Measurements from ENCODE around the gene AURKA.

The AURKA gene

DNA sequence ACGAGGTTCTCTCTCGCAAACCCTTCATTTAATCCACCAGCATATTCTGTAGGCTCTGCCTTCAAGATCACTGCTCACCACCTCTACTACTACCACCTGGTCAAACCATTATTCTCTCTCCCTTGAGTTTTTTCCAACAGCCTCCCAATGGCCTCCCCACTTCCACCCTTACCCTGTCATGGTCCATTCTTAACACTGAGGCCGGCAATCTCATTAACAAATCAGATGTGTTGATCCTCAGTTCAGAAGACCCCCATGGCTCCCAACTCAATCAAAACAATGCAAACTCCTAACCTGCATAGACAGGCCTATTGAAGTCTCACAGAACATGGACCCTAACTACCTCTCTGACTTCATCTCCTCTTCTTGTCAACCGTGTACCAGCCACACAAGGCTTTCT lies 2.2 kb downstream of the AURKA start:
- no peak for FAIRE-seq

DNA sequence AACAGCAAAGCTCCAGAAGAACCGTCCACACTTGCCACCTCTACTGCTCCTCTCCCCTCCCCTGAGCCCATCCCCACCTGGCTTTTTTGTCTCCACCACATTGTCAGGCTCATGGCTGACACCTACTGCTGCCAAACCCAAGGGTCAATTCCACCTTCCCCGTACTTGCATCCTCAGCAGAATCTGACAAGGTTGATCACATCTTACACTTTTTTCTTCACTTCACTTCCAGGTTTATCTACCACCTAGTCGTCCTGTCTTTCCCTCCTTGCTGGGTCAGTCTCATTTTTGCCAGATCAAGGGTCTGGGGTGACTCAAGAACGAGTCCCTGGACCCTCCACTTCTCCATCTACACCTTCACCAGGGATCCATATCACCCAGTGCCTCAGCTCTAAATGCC lies 3.1 kb downstream of the AURKA start:
- no peak for FAIRE-seq

DNA sequence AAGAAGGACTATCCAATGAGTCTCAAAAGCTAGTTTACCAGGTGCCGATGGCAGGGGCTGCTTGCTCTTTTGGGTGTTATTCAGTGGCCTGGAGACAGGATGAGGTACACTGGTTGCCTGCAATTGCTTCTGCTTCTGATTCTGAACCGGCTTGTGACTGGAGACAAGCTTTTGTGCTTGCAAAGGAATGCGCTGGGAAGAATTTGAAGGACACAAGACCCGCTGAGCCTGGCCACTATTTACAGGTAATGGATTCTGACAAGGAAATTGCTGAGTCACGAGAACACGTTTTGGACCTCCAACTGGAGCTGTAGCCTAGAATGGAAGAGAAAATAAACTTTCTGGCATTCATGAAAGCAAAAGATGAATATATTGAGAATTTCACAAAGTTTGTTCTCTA lies 5.8 kb downstream of the AURKA start:
- no peak for FAIRE-seq

DNA sequence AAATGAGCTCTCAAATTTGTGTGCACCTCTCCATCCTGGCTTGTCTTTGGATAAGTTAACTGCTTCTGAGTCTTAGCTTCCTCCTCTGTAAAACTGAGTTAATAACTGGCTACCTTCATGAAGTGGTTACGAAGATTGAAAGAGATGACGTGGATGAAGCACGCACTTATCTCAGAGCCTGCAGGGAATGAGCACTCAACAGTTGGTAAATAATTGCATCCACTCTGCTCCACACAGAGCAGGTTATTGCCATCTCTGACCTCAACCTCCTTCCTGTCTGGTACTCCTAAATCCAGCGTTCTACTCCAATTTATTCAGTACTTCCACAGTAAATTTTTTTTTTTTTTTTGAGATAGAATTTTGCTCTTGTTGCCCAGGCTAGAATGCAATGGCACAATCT lies 6.9 kb downstream of the AURKA start:
- no peak for FAIRE-seq

DNA sequence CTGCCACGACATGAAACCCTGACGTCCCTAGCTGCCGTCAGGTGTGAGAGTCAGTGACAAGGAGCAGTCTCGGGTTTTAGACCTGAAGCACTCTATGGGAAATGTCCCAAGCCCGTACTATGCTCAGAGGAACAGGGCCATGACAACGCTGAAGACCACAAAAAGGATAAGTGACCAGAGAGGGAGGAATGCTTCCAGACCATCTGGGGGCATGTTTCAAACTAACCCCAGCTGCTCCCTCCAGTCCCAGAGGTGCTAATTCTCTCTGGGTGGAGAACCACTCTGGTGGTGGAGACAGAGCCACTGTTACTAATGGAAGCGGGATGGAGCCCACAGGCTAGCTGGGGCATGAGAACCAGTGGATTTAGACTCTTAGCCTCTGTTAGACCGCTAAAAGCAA lies 8.7 kb downstream of the AURKA start:
- no peak for FAIRE-seq

DNA sequence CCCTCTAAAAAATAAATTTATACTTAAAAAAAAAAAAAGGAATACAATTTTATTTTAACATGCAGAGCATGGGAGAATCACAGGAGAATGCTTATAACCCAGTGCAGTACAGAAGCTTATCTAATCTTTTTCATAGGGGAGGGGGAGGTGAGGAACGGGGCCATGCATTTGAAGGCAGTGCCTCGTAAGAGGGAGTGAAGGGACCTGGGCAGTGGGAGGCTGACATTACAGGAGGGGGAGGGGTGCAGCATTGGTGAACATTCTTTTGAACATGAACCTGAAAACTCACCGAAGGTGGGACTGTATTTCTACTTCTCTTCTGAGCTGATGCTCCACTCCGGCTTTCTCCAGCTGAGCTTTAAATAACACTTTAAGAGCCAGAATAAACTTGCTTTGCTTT lies 9.3 kb downstream of the AURKA start:
- FAIRE-seq: no peak

DNA sequence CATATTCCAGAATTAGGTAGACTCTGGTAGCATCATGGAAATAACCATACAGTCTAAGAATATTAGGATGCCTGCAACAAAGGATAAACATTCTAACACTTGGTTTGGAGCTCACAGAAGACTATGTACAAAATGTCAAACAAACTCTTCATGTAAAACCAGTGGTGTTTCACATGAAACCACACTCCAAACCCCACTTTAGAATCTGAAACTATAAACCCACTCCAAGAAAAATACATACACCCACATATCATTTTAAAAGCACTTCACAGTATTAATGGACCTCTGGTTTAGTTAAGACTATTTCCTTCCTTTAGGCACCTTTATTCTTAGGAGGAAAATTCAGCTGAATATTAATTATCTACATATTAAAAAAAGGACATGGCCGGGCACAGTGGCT lies 10.5 kb downstream of the AURKA start:
- no peak for FAIRE-seq

DNA sequence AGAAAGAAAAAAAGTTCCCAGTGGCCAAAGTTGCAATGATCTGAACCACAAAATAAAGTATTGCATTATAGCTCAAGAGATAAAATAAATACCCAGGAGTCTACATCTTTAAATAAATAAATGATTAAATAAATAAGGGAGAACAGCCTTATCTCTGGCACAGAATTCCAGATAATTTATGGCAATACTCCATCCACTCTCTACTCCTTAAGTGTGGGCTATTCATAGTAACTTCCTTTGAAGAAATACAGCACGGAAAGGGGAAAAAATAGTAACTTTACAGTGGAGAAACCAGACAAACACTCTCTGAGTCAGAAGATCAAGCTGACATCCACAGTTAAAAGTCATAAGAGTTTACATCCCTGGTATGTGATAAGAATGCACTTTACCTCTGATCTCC lies 11.6 kb downstream of the AURKA start:
- FAIRE-seq: no peak

DNA sequence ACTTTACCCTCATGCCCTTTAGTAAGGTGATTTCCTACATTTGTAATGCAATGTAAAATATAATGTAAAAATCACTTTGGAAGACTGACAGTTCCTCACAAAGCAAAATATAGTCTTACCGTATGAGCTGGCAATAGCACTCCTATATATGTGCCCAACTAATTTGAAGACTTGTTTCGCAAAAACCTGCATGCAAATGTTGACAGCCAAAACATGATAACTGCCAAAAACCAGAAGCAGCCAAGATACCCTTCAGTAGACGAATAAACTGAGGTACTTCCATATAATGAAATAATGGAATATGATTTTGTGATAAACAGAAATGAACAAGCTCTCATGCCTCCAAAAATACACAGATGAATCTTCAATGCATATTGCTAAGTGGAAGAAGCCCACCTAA lies 13.6 kb downstream of the AURKA start:
- no peak for FAIRE-seq

DNA sequence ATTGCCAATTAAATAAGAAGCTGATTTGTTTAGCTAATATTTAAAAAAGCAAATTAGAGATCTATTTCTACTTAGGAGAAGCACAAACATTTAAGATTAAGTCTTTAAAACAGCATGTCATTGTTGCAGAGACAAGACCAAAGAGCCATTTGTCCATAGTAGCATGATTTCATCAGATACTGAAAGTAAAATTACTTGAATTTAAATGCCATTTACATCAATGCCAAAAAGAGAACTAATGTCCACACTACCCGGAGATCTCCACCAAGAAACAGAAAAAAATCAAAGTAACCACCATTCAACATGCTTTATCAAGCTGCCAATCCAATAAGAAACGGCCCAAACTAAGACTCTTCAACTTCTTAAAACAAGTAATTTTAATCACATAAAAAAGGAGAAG lies 15.7 kb downstream of the AURKA start:
- no peak for FAIRE-seq

DNA sequence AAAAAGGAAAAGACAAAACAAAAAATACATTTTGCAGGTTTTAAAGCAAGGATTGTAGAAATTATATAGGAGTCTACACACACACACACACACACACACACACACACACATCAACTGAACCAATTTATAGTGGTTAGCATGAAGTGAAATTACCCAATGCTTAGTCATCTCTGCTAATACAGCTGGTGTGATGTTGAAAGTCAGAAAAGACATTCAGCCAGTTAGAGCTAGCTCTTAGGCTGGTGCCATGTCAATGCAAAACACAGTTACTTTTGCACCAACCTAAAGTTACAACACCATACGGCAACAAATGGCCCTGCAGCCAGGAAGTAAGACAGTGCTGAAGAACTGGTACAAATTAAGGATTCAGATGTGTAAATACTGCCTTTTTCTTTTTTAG lies 18.1 kb downstream of the AURKA start:
- FAIRE-seq: no peak

DNA sequence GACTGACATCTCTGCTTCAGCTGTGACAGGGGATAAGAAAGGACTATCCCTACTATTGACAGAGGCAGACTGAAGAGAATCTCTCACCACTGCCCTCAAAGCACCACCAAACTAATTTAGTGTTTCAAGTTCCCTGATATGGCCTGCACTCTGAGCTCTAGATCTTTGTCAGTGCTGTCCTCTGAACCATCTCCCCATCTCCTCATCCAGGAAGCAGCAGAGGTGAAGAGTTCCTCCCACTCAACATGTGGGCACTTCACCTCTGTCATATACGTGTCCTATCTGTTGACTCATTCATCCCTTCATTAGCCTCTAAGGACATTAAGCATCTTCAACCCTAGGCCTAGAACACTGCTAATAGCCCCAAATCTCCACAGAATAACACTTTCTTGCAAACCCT lies 19.2 kb downstream of the AURKA start:
- FAIRE-seq: no peak

DNA sequence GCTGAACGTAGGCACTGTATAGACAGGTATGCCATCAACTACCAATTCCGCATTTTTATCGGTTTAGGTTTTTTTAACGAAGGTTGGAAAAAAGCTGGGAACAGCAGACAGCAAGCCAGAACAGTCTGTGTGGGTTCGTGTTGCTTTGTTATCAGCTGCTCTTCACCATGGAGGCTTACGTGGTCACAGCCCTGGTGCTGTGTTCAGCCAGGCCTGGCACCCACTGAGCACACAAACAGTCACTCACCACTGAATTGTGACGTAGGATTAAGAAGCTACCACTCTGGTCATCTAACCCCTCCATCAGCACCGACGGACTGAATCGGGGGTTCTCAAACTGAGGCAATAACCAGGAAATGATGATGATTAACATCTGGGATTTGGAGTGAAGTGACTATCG lies 20.0 kb downstream of the AURKA start:
- FAIRE-seq: no peak

DNA sequence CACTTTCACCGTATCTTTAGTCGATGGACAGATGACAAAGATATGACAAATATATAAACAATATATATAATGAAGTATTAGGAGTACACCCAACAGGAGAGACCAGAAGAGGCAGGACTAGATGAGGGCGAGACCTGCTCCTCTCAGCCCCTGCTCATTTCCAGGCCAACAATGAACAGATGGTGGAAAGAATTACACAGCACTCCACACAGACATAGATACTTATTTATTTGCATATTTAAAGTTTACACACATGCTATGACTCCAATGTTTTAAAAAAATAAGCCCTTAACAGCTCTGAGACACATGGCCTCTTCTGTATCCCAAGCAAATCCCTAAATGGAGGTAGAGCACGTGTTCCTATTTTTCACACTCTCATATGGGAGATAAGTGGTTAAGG lies 22.8 kb downstream of the AURKA start:
- FAIRE-seq: no peak

DNA sequence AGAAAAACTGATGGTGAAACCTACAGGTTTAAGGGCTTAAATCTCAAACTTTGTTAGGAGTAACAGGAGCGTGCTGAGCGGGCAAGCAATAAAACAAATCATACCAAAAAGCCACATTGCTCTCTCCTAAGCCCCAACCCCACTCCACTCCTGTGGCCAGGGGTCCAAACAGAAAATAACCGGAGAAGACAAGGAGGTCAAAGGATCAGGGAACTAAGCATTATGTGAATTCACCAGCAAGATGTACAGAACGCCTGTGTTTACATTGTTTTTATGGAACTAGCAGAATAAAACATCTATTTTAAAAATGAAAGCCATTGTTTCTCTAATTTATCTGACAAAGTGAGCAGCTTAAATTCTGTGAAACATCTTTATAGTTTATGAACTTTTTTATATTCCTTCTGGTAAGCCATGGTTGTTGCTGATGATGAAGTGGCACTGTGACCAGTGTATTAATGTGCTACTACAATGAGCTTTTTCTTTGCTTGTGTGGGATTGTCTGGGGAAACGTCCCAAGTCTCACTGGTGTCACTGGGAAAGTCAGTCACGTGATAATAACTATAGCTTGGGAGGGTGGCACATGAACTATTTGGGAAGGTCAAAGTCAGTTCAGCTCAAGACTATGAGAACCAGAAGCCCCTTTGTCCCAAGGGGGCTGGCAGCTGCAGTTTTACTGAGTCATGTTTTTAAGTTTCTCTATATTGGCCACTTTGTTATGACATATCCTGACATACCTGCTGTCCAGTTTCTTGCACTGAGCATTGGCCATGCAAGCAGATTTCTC lies 23.5 kb downstream of the AURKA start:
- no peak for FAIRE-seq

DNA sequence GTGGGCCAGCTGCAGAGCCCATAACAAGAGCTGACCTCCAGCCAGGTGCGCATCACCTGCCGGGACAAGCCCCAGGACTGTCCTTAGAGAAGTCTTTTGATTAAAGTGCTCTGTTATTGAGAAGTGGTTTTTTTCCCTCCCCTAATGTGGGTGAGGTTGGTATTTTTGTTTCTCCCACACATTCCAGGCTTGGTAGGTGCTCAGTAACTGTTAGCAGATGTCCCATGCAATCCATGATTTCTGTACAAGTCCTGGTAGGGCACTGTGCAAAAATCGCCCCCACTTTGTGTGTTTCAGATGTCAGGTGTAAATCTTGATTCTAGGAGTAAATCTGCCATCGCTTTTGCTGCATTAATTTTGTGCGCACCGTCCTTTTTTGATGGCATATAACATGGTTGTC lies 28.5 kb downstream of the AURKA start:
- no peak for FAIRE-seq

DNA sequence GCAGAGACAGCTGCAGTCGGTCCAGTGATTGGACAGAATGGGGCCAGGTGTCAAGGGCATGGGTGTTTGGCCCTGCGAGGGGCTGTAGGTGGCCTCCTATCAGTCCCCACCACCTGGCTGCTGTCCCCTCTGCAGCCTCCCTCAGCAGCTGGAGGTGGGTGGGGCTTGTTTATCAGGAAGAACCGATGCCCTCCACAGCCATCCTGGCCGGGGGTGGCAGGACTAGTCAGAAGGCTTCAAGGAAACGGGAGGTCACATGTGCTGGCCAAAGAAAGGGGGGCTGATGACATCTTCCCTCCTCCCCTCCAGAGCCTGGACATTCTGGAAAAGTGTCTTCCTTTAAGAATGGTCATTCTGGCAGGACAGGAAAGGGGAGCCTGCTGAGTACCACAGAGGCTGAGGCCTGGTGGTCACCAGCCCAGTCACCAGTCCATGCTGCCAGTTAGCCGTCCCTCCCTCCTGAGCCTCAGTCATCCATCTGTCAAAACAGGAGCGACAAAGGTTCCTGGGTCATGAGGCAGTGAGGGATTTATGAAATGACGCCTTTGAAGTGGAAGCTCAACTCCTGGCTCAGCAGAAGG lies 29.1 kb downstream of the AURKA start:
- no peak for FAIRE-seq

DNA sequence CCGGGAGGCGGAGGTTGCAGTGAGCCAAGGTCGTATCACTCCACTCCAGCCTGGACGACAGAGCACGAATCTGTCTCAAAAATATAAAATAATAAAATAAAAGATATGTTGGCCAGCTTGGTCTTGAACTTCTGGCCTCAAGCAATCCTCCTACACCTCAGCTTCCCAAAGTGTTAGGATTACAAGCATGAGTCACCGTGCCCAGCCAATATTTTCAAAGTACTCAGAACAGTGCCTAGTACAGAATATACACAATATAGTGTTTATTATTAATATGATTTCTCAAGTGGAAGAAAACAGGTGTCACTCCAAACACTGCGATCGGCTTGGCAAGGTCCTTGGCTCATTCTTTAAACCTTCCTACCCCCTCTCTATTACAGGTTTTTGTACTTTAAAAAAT lies 30.1 kb downstream of the AURKA start:
- FAIRE-seq: no peak

DNA sequence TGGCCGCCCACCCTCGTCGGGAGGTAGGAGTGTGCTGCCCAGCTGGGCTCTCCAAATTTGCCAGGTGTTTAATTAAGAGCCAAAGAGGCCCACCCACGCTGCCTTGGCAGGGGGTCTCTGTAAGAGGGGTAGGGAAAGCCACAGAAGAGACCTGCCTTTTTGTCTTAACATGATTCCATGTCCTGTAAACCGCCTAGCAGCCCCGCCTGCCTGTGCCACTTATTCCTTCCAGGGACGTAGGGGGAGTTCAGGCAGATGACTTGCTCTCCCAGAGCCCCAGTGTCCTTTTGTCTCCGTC lies 31.2 kb downstream of the AURKA start:
- FAIRE-seq: no peak

DNA sequence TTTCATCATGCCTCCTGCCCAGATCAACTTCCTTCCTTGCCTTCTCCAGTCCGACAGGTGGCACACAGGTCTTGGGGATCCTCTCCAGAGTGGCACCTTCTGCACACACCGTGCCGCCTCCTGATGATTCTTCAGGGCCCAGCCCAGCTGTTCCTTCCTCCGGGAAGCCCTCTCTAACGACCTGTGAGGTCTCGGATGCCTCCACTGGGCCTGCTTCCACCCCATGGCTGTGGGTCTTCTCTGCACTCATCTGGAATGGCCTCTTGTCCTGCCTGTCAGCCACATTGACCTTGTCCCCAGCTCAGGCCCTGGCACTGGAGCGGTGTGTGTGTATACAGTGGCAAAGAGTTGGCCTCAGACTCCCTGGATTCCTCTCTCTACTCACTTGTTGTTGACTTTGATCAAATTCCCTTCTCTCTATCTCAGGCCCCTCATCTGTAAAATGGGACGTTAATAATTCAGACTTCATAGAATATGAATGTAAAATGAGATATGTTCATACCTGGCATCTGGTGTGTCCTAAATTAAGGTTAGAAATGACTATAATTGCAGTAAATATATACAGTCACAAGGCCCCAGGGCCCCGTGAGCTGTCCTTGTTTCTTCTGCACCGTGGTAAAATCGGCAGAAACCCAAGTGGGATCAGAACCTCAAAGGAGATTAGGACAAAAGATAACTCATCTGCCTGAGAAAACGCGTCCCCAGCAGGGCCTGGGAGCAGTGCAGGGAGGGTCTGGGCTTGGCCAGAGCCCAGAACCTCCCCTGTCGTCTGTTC lies 31.7 kb downstream of the AURKA start:
- no peak for FAIRE-seq

DNA sequence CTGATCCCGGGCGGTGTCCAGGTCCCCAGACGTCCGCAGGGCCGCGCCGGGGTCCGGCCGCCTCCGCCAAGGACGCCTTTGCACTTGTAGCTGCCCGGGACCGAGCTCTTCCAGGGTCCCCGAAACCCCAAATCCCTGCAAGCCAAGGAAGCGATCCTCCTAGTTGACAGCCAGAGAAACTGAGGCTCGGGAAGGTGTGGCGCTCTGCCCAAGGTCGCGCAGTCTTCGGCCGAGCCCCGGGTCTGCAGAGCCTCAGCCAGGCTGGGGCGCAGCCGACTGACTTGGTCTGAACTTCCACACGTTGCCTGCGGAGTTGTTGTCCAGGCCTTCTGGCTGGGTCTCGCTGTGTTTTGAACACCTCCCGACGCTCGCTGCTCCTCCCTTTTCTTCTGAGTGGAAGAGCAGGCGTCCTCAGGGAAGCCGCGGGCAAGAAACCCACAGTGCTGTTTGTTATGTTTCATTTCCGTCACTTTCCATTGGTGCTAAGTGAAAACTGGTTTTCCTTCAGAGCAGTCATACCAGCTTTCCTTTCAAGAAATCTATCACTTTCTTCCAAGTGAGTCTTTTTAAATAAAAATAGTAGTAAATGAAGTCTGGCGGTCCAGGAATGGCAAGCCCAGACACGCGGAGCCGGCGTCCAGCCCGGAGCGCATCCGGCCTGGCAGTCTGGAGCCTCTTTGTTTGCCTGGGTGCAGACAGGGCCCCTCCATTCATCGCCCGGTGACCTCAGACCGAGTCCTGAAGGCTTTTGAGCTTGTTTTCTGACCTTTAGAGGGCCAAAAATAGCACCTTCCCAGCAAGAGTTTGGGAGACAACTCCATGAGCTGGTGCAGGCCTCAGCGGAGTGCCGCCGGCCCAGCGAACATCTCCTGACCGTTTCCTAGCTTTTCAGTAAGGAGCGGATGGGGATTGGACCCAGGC lies 32.5 kb downstream of the AURKA start:
- no peak for FAIRE-seq

DNA sequence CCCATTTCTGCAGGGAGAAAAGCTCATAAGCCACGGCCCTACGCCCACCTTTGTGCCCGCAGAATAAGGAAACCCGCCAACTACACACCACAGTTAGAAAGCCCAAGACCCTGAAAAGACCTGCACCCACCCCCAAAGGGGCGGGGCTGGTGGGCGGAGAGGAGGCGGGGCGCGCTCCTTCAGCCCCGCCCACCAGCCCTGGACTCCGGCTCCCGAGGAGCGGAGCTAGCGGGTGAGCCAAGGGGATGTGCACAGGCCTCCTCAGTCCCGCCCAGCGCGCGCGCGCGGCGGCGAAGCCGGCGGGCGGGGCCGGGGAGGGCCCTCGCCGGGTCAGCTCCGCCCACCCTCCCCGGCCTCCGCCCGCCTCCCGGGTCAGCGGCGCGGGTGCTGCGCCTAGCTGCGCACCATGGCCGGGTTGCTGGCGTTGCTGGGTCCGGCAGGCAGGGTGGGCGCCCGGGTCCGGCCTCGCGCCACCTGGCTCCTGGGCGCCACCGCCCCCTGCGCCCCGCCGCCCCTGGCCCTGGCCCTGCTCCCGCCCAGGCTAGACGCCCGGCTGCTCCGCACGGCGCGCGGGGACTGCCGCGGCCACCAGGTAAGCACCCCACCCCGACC lies 33.3 kb downstream of the AURKA start, which contains the start of gene FAM210B:
FAM210B (plus strand) TSS at position 375 of the 612 bp plus-strand sequence; CDS start at position 407, 32 bp downstream.
- no peak for FAIRE-seq

DNA sequence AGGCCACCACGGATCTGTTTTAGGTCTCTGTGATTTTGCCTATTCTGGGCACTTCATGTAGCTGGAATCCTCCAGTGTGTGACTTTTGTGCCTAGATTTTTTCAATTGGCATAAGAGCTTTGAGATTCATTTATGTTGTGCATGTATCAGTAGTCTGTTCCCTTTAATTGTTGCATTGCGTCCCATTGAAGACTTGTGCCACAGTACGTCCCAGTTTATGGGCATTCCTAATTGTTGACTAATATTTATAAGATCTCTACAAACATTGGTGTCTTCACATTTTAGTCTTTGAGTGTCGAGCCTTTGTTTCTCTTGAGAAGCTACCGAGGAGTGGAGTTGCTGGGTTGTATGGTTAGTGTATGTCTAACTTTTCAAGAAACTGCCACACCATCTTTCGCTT lies 33.9 kb downstream of the AURKA start:
- FAIRE-seq: no peak

Measured in A204.1 (cell line).